Liver (tissue), 9 donors: ENCODE data around the gene POLR3A. TPM values are rescaled to one million over a fixed set of nuclear protein-coding genes. Genes with fewer than 3 reads are reported as not detected.

ENCODE experiments used
- DNase-seq: peaks from one replicate; pipeline ENCODE4 v3.0.0-alpha.2; 2017; ENCODE audit warnings: low spot score
- H3K27ac ChIP-seq, 2 donors: one replicate each; pipeline ENCODE4 v1.7.0; 2013; ENCODE audit warnings: inconsistent platforms in 2 of 2, low read length in 2 of 2, control low read depth in 1 of 2, low read depth in 1 of 2, mild to moderate bottlenecking in 1 of 2
- H3K27me3 ChIP-seq, 4 donors: one replicate each; pipeline versions ENCODE4 v1.6.1 to v1.7.0; 2013; ENCODE audit warnings: low read length in 3 of 4, inconsistent platforms in 1 of 4, mild to moderate bottlenecking in 1 of 4, moderate library complexity in 1 of 4; ENCODE audit not compliant: control insufficient read depth in 4 of 4, insufficient read depth in 4 of 4
- H3K36me3 ChIP-seq, 4 donors: one replicate each; pipeline versions ENCODE4 v1.6.1 to v1.7.0; 2013; ENCODE audit warnings: low read length in 3 of 4, mild to moderate bottlenecking in 3 of 4, low read depth in 1 of 4, moderate library complexity in 1 of 4; ENCODE audit not compliant: control insufficient read depth in 4 of 4, insufficient read depth in 3 of 4
- H3K4me1 ChIP-seq, 4 donors: one replicate each; pipeline versions ENCODE4 v1.6.1 to v1.7.0; 2013; ENCODE audit warnings: low read length in 3 of 4, mild to moderate bottlenecking in 3 of 4, moderate library complexity in 1 of 4; ENCODE audit not compliant: control insufficient read depth in 4 of 4, insufficient read depth in 4 of 4
- H3K4me3 ChIP-seq, 3 donors: one replicate each; pipeline versions ENCODE4 v1.6.1 to v1.7.0; 2013; ENCODE audit warnings: low read length in 3 of 3, control low read depth in 1 of 3, low read depth in 1 of 3, mild to moderate bottlenecking in 1 of 3
- H3K9ac ChIP-seq, 2 donors: one replicate each; pipeline ENCODE4 v1.7.0; 2013; ENCODE audit warnings: low read length in 2 of 2, mild to moderate bottlenecking in 2 of 2, moderate library complexity in 2 of 2, control low read depth in 1 of 2, low read depth in 1 of 2
- H3K9me3 ChIP-seq, 4 donors: one replicate each; pipeline versions ENCODE4 v1.6.1 to v1.7.0; 2013; ENCODE audit warnings: low read length in 3 of 4; ENCODE audit not compliant: control insufficient read depth in 4 of 4
- EGR1 ChIP-seq, 2 donors: IDR thresholded peaks; 2 replicates each; pipeline ENCODE4 v1.6.1; 2016 to 2018; ENCODE audit warnings: antibody characterized with exemption in 2 of 2, low read depth in 2 of 2
- FOXA1 ChIP-seq: IDR thresholded peaks from 2 replicates; pipeline ENCODE4 v1.6.1; 2016; ENCODE audit warnings: antibody characterized with exemption
- FOXA2 ChIP-seq: IDR thresholded peaks from 2 replicates; pipeline ENCODE4 v1.6.1; 2016; ENCODE audit warnings: antibody characterized with exemption
- GABPA ChIP-seq, 2 donors: IDR thresholded peaks in 1 of 2; conservative IDR thresholded peaks in 1 of 2; 2 replicates each; pipeline ENCODE4 v1.6.1; 2016; ENCODE audit warnings: antibody characterized with exemption in 2 of 2, mild to moderate bottlenecking in 1 of 2, moderate library complexity in 1 of 2
- HNF4G ChIP-seq: IDR thresholded peaks from 2 replicates; pipeline ENCODE4 v1.6.1; 2016; ENCODE audit warnings: antibody characterized with exemption
- JUND ChIP-seq, 2 donors: IDR thresholded peaks; 2 replicates each; pipeline ENCODE4 v1.6.1; 2016; ENCODE audit warnings: antibody characterized with exemption in 2 of 2
- NR2F2 ChIP-seq: IDR thresholded peaks from 2 replicates; pipeline ENCODE4 v1.6.1; 2016; ENCODE audit warnings: antibody characterized with exemption
- RAD21 ChIP-seq, 2 donors: IDR thresholded peaks; 2 replicates each; pipeline ENCODE4 v1.6.1; 2016; ENCODE audit warnings: antibody characterized with exemption in 2 of 2, mild to moderate bottlenecking in 2 of 2
- RXRA ChIP-seq, 2 donors: IDR thresholded peaks; 2 replicates each; pipeline ENCODE4 v1.6.1; 2017 to 2018; ENCODE audit warnings: antibody characterized with exemption in 2 of 2, mild to moderate bottlenecking in 1 of 2
- SP1 ChIP-seq: IDR thresholded peaks from 2 replicates; pipeline ENCODE4 v1.6.1; 2018; ENCODE audit warnings: antibody characterized with exemption, mild to moderate bottlenecking
- TAF1 ChIP-seq: conservative IDR thresholded peaks from 2 replicates; pipeline ENCODE4 v1.6.1; 2016; ENCODE audit warnings: antibody characterized with exemption, mild to moderate bottlenecking
- YY1 ChIP-seq: IDR thresholded peaks from 2 replicates; pipeline ENCODE4 v1.6.1; 2016; ENCODE audit warnings: antibody characterized with exemption, mild to moderate bottlenecking
- WGBS: extraction: QIAGEN DNeasy Blood & Tissue Kit; methylation state at CpG from one replicate; pipeline ENCODE4 v1.1.7; 2013; 5-methylcytosine and 5-hydroxymethylcytosine counted together
- polyA plus RNA-seq, 2 donors: library from polyadenylated mRNA; stranded (reverse) in 1 of 2; unstranded in 1 of 2; fragments of 200-250 nt in 1 of 2; fragments of >200 nt in 1 of 2; fragmentation: Nextera tagmentation in 1 of 2; extraction: Ambion mirVana in 1 of 2; gene quantifications; one replicate each; pipeline versions ENCODE4 v1.2.1 to v1.2.3, GENCODE V29; 2013 to 2015
- total RNA-seq, 2 donors: library from RNA; depleted of rRNA; stranded (reverse); fragments of >200 nt; gene quantifications; one replicate each; pipeline ENCODE4 v1.2.3, GENCODE V29; 2014
- TF ChIP-seq, protein P1 (sequence below): IDR thresholded peaks from 2 replicates; pipeline ENCODE4 v1.6.1; 2016; ENCODE audit warnings: antibody characterized with exemption
- TF ChIP-seq, protein P2 (sequence below): IDR thresholded peaks from 2 replicates; pipeline ENCODE4 v1.6.1; 2016; ENCODE audit warnings: antibody characterized with exemption, mild to moderate bottlenecking
- TF ChIP-seq, protein P3 (sequence below): IDR thresholded peaks from 2 replicates; pipeline ENCODE4 v1.6.1; 2016; ENCODE audit warnings: antibody characterized with exemption
- TF ChIP-seq, protein P4 (sequence below): fragments of 150-350 bp; IDR thresholded peaks from 2 replicates; pipeline ENCODE4 v1.5.1; 2017; ENCODE audit warnings: improper control_type of control experiment, low read depth, low read length; ENCODE audit not compliant: missing input control
- donor health status: healthy.
- donor health status: healthy.
- donor health status: healthy.
- donor health status: healthy.
- donor health status: healthy.

Gene POLR3A
- total and polyA plus RNA-seq, 4 donors = 3.2 to 9.6 (median 5.5) TPM

DNA sequence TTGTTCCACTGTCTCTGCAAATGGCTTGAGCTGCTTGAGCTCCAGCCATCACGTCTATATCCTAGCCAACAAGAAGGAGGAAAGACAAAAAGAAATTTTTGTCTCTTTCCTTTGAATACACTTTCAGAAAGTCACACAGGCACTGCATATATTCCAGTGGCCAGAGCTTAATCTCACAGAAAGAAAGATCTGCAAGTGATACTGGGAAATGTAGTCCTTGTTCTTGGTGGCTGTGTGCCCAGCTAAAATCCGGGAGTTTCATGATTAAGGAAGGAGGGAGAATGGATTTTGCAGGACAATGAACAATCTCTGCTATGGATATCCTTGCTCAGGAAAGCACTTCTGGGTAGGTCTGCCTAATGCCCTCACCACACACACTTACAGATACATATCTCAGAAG lies 83.2 kb downstream of the POLR3A start (continued):
- TF ChIP-seq, protein P1, sequence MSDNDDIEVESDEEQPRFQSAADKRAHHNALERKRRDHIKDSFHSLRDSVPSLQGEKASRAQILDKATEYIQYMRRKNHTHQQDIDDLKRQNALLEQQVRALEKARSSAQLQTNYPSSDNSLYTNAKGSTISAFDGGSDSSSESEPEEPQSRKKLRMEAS = no peak
- TF ChIP-seq, protein P2, sequence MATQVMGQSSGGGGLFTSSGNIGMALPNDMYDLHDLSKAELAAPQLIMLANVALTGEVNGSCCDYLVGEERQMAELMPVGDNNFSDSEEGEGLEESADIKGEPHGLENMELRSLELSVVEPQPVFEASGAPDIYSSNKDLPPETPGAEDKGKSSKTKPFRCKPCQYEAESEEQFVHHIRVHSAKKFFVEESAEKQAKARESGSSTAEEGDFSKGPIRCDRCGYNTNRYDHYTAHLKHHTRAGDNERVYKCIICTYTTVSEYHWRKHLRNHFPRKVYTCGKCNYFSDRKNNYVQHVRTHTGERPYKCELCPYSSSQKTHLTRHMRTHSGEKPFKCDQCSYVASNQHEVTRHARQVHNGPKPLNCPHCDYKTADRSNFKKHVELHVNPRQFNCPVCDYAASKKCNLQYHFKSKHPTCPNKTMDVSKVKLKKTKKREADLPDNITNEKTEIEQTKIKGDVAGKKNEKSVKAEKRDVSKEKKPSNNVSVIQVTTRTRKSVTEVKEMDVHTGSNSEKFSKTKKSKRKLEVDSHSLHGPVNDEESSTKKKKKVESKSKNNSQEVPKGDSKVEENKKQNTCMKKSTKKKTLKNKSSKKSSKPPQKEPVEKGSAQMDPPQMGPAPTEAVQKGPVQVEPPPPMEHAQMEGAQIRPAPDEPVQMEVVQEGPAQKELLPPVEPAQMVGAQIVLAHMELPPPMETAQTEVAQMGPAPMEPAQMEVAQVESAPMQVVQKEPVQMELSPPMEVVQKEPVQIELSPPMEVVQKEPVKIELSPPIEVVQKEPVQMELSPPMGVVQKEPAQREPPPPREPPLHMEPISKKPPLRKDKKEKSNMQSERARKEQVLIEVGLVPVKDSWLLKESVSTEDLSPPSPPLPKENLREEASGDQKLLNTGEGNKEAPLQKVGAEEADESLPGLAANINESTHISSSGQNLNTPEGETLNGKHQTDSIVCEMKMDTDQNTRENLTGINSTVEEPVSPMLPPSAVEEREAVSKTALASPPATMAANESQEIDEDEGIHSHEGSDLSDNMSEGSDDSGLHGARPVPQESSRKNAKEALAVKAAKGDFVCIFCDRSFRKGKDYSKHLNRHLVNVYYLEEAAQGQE = no peak
- TF ChIP-seq HNF4G (no peak), GABPA (IDR thresholded peaks at IDR 0.05 in 1 of 2, conservative IDR thresholded peaks at IDR 0.05 in 1 of 2) (no peak), RXRA (IDR thresholded peaks at IDR 0.05) (no peak), NR2F2 (no peak), SP1 (no peak), RAD21 (IDR thresholded peaks at IDR 0.05) (no peak), YY1 (no peak)

DNA sequence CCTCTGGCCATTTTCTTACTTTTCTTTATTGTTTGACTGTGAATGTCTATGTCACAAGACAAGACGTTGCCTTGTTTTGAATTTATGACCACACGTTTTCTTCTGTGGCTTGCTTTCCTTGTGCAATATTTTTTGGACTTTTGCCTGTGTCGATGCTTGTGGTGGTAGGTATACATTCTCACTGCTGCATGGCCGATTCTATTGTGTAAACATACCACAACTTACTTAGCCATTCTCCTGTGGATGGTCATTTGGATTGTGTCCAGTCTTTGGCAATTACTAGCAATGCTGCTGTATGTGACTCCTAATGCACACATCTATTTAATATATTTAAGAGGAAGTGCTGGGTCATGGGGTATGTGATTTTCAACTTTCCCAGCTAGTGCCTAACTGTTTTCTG lies 84.8 kb downstream of the POLR3A start:
- WGBS = 40% methylated on average over 4 of the region's 4 CpGs
- DNase-seq = no peak
- no peaks in the 10 kb centered on the region for H3K9me3 ChIP-seq
- TF ChIP-seq SP1 (no peak), JUND (IDR thresholded peaks at IDR 0.05) (no peak), FOXA2 (no peak), FOXA1 (no peak), EGR1 (IDR thresholded peaks at IDR 0.05; ENCODE audit: low read depth in 2 of 2) (no peak), TAF1 (no peak), HNF4G (no peak)
- TF ChIP-seq, protein P3, sequence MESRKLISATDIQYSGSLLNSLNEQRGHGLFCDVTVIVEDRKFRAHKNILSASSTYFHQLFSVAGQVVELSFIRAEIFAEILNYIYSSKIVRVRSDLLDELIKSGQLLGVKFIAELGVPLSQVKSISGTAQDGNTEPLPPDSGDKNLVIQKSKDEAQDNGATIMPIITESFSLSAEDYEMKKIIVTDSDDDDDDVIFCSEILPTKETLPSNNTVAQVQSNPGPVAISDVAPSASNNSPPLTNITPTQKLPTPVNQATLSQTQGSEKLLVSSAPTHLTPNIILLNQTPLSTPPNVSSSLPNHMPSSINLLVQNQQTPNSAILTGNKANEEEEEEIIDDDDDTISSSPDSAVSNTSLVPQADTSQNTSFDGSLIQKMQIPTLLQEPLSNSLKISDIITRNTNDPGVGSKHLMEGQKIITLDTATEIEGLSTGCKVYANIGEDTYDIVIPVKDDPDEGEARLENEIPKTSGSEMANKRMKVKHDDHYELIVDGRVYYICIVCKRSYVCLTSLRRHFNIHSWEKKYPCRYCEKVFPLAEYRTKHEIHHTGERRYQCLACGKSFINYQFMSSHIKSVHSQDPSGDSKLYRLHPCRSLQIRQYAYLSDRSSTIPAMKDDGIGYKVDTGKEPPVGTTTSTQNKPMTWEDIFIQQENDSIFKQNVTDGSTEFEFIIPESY = no peak
- TF ChIP-seq, protein P1 = no peak
- TF ChIP-seq, protein P4, sequence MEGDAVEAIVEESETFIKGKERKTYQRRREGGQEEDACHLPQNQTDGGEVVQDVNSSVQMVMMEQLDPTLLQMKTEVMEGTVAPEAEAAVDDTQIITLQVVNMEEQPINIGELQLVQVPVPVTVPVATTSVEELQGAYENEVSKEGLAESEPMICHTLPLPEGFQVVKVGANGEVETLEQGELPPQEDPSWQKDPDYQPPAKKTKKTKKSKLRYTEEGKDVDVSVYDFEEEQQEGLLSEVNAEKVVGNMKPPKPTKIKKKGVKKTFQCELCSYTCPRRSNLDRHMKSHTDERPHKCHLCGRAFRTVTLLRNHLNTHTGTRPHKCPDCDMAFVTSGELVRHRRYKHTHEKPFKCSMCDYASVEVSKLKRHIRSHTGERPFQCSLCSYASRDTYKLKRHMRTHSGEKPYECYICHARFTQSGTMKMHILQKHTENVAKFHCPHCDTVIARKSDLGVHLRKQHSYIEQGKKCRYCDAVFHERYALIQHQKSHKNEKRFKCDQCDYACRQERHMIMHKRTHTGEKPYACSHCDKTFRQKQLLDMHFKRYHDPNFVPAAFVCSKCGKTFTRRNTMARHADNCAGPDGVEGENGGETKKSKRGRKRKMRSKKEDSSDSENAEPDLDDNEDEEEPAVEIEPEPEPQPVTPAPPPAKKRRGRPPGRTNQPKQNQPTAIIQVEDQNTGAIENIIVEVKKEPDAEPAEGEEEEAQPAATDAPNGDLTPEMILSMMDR = no peak
- TF ChIP-seq, protein P2 = no peak
- no peaks in the 10 kb centered on the region for H3K4me1 ChIP-seq
- no peak overlapping the region for H3K9ac ChIP-seq
- no peaks in the 10 kb centered on the region for H3K36me3 ChIP-seq
- H3K27me3 ChIP-seq = no peaks in the 10 kb centered on the region
- no peak overlapping the region for H3K4me3 ChIP-seq
- no peak overlapping the region for H3K27ac ChIP-seq
